GM21786 (cell line): ENCODE results near the gene CKB.

ENCODE experiments used
- ATAC-seq: cut with Tn5 transposase; IDR thresholded peaks from one replicate; pipeline ENCODE4 v1.9.1; 2021; ENCODE audit not compliant: unreplicated experiment

CKB gene

GRCh38 chr14:103550451-103551337 is 28.1 kb upstream of the CKB start:
- no peak for ATAC-seq

- no peak for ATAC-seq
These were observed 27.0 kb upstream of the CKB start for GRCh38 chr14:103549361-103550311.

- no peak for ATAC-seq
These were observed 26.1 kb upstream of the CKB start for GRCh38 chr14:103548463-103549351.

- no peak for ATAC-seq
These were observed 25.4 kb upstream of the CKB start for GRCh38 chr14:103547941-103548462.

GRCh38 chr14:103547455-103547940 is 24.9 kb upstream of the CKB start:
- no peak for ATAC-seq

GRCh38 chr14:103546652-103547454 is 24.2 kb upstream of the CKB start:
- no peak for ATAC-seq

GRCh38 chr14:103545915-103546651 is 23.5 kb upstream of the CKB start:
- ATAC-seq: no peak

- no peak for ATAC-seq
These were observed 22.7 kb upstream of the CKB start for GRCh38 chr14:103545219-103545914.

- ATAC-seq: no peak
These were observed 22.0 kb upstream of the CKB start for GRCh38 chr14:103544388-103545218.

- ATAC-seq: no peak
These were observed 21.2 kb upstream of the CKB start for GRCh38 chr14:103543721-103544387.

- ATAC-seq: no peak
These were observed 20.5 kb upstream of the CKB start for GRCh38 chr14:103543140-103543539.

- ATAC-seq: no peak
These were observed 20.0 kb upstream of the CKB start for GRCh38 chr14:103542605-103543088.

- no peak for ATAC-seq
These were observed 19.3 kb upstream of the CKB start for GRCh38 chr14:103541709-103542604.

GRCh38 chr14:103540821-103541708 is 18.4 kb upstream of the CKB start:
- ATAC-seq: no peak
